H9 (cell line): ENCODE results near the gene CCNYL1. TPM values are rescaled to one million over a fixed set of nuclear protein-coding genes. Genes with fewer than 3 reads are reported as not detected.
A peak's percentile ranks its signal among the peaks of the same experiment; 100 is the strongest.

Source experiments
- DNase-seq: peaks from one replicate; pipeline ENCODE4 v3.0.0-alpha.2; 2017
- H2AFZ ChIP-seq: one replicate; pipeline ENCODE4 v1.6.1; 2013; ENCODE audit warnings: mild to moderate bottlenecking, low read length, control low read depth, moderate library complexity
- H2AK5ac ChIP-seq: 2 replicates; pipeline ENCODE4 v1.6.1; 2013; ENCODE audit warnings: low read length, control low read depth, mixed read lengths; ENCODE audit not compliant: insufficient read length
- H2BK120ac ChIP-seq: one replicate; pipeline ENCODE4 v1.6.1; 2013; ENCODE audit warnings: low read depth, mild to moderate bottlenecking, low read length, control low read depth, inconsistent platforms; ENCODE audit not compliant: poor library complexity, severe bottlenecking
- H2BK12ac ChIP-seq: 2 replicates; pipeline ENCODE4 v1.6.1; 2013; ENCODE audit warnings: low read length, control low read depth, mixed read lengths, low read depth; ENCODE audit not compliant: insufficient read length
- H2BK15ac ChIP-seq: 2 replicates; pipeline ENCODE4 v1.6.1; 2013; ENCODE audit warnings: low read depth, low read length, control low read depth
- H2BK20ac ChIP-seq: one replicate; pipeline ENCODE4 v1.6.1; 2013; ENCODE audit warnings: low read depth, mild to moderate bottlenecking, low read length, control low read depth, inconsistent platforms; ENCODE audit not compliant: poor library complexity, severe bottlenecking
- H2BK5ac ChIP-seq: 2 replicates; pipeline ENCODE4 v1.6.1; 2013; ENCODE audit warnings: low read length, control low read depth, mixed read lengths; ENCODE audit not compliant: insufficient read length
- H3K14ac ChIP-seq: 2 replicates; pipeline ENCODE4 v1.6.1; 2013; ENCODE audit warnings: low read length, control low read depth; ENCODE audit not compliant: insufficient read depth
- H3K18ac ChIP-seq: 2 replicates; pipeline ENCODE4 v1.6.1; 2013; ENCODE audit warnings: low read depth, mild to moderate bottlenecking, mixed read lengths, low read length, control low read depth; ENCODE audit not compliant: insufficient read length
- H3K23ac ChIP-seq: 2 replicates; pipeline ENCODE4 v1.6.1; 2013; ENCODE audit warnings: low read length, control low read depth, mixed read lengths, low read depth; ENCODE audit not compliant: insufficient read length
- H3K23me2 ChIP-seq: 2 replicates; pipeline ENCODE4 v1.6.1; 2013; ENCODE audit warnings: low read depth, mild to moderate bottlenecking, mixed read lengths, low read length, control low read depth; ENCODE audit not compliant: insufficient read length, poor library complexity, severe bottlenecking
- H3K27ac ChIP-seq: 2 replicates; pipeline ENCODE4 v1.5.1; 2013; ENCODE audit warnings: low read length, control low read depth, mixed read lengths, low read depth; ENCODE audit not compliant: insufficient read length
- H3K27me3 ChIP-seq: 2 replicates; pipeline ENCODE4 v1.6.1; 2013; ENCODE audit warnings: low read length, control low read depth, inconsistent platforms; ENCODE audit not compliant: insufficient read depth
- H3K4ac ChIP-seq: 2 replicates; pipeline ENCODE4 v1.6.1; 2013; ENCODE audit warnings: low read depth, mild to moderate bottlenecking, control low read depth, inconsistent platforms, low read length, moderate library complexity
- H3K4me1 ChIP-seq: 2 replicates; pipeline ENCODE4 v1.6.1; 2013; ENCODE audit warnings: low read length, control low read depth, inconsistent platforms; ENCODE audit not compliant: insufficient read depth
- H3K4me2 ChIP-seq: 2 replicates; pipeline ENCODE4 v1.6.1; 2013; ENCODE audit warnings: low read length, control low read depth, mixed read lengths; ENCODE audit not compliant: insufficient read length, insufficient read depth
- H3K56ac ChIP-seq: 2 replicates; pipeline ENCODE4 v1.6.1; 2013; ENCODE audit warnings: low read depth, mild to moderate bottlenecking, mixed read lengths, low read length, control low read depth; ENCODE audit not compliant: insufficient read length
- H3K79me1 ChIP-seq: 2 replicates; pipeline ENCODE4 v1.6.1; 2013; ENCODE audit warnings: low read depth, mild to moderate bottlenecking, moderate library complexity, low read length, control low read depth, inconsistent platforms; ENCODE audit not compliant: insufficient read depth, poor library complexity, severe bottlenecking
- H3K79me2 ChIP-seq: 2 replicates; pipeline ENCODE4 v1.6.1; 2013; ENCODE audit warnings: low read length, control low read depth, inconsistent platforms; ENCODE audit not compliant: insufficient read depth
- H3K9ac ChIP-seq: 2 replicates; pipeline ENCODE4 v1.6.1; 2013; ENCODE audit warnings: low read length, control low read depth, mixed read lengths; ENCODE audit not compliant: insufficient read length; ENCODE audit errors: extremely low read depth
- H3K9me3 ChIP-seq: one replicate; pipeline ENCODE4 v1.6.1; 2013; ENCODE audit warnings: low read depth, low read length, inconsistent platforms; ENCODE audit not compliant: control insufficient read depth
- H3T11ph ChIP-seq: one replicate; pipeline ENCODE4 v1.6.1; 2013; ENCODE audit warnings: mild to moderate bottlenecking, low read length, control low read depth, inconsistent platforms
- H4K20me1 ChIP-seq: one replicate; pipeline ENCODE4 v1.6.1; 2013; ENCODE audit not compliant: control insufficient read depth, insufficient read length, insufficient read depth
- H4K5ac ChIP-seq: 2 replicates; pipeline ENCODE4 v1.6.1; 2013; ENCODE audit warnings: low read depth, mild to moderate bottlenecking, mixed read lengths, low read length, control low read depth; ENCODE audit not compliant: insufficient read length
- H4K8ac ChIP-seq: replicated peaks from 2 replicates; pipeline ENCODE4 v1.6.1; 2013; ENCODE audit warnings: low read length, control low read depth, mixed read lengths, low read depth; ENCODE audit not compliant: insufficient read length
- H4K91ac ChIP-seq: 2 replicates; pipeline ENCODE4 v1.6.1; 2013; ENCODE audit warnings: low read depth, mild to moderate bottlenecking, moderate library complexity, mixed read lengths, low read length, control low read depth; ENCODE audit not compliant: insufficient read length
- H3K27ac Mint-ChIP-seq, 3 experiments: 2 replicates in 2 of 3; 3 replicates in 1 of 3; pipeline ENCODE4 v1.8.0; 2020 to 2021; ENCODE audit warnings: mixed read lengths in 3 of 3, mild to moderate bottlenecking in 1 of 3, moderate library complexity in 1 of 3
- H3K27me3 Mint-ChIP-seq: 2 replicates; pipeline ENCODE4 v1.8.0; 2021; ENCODE audit warnings: low read depth, mild to moderate bottlenecking, moderate library complexity, mixed read lengths
- H3K36me3 Mint-ChIP-seq, 3 experiments: 2 replicates in 2 of 3; 3 replicates in 1 of 3; pipeline ENCODE4 v1.8.0; 2020 to 2021; ENCODE audit warnings: low read depth in 3 of 3, mixed read lengths in 3 of 3; ENCODE audit not compliant: insufficient read depth in 1 of 3
- H3K4me1 Mint-ChIP-seq, 2 experiments: 2 replicates each; pipeline ENCODE4 v1.8.0; 2020; ENCODE audit warnings: mixed read lengths in 2 of 2
- H3K4me3 Mint-ChIP-seq, 2 experiments: 2 replicates in 1 of 2; 3 replicates in 1 of 2; pipeline ENCODE4 v1.8.0; 2020 to 2021; ENCODE audit warnings: mild to moderate bottlenecking in 2 of 2, mixed read lengths in 2 of 2, moderate library complexity in 1 of 2
- H3K9me3 Mint-ChIP-seq, 2 experiments: 2 replicates in 1 of 2; 3 replicates in 1 of 2; pipeline ENCODE4 v1.8.0; 2020; ENCODE audit warnings: mild to moderate bottlenecking in 2 of 2, mixed read lengths in 2 of 2, moderate library complexity in 1 of 2
- CTCF ChIP-seq: fragments of 200-600 bp; sonication (generic); conservative IDR thresholded peaks from 3 replicates; pipeline ENCODE4 v1.8.0; 2021; ENCODE audit warnings: antibody characterized with exemption, mild to moderate bottlenecking
- WGBS: extraction: QIAGEN DNeasy Blood & Tissue Kit; methylation state at CpG from one replicate; pipeline ENCODE4 v1.1.7; 2013; ENCODE audit warnings: missing lambda C conversion rate, low lambda C conversion rate, mixed read lengths; ENCODE audit not compliant: insufficient read length; ENCODE audit errors: extremely low coverage; 5-methylcytosine and 5-hydroxymethylcytosine counted together
- total RNA-seq: library from RNA; stranded (reverse); gene quantifications from 2 replicates; pipeline ENCODE4 v1.2.1, GENCODE V29; 2021

CCNYL1 gene
- total RNA-seq, 1 experiment from 2014 or later: 27.0 TPM

- H2AFZ ChIP-seq: no peak overlapping the region
- H3K79me2 ChIP-seq: peaks cover 41% of the 10 kb centered on the region; the same call in 1 of the 2 replicates
- H3K18ac ChIP-seq: peak overlapping the region; percentile 56
- peak overlapping the region; percentile 79 for H3K27ac ChIP-seq
- H4K91ac ChIP-seq: no peak overlapping the region
- peak overlapping the region; percentile 14 for H3K14ac ChIP-seq
- no peak overlapping the region for H2BK120ac ChIP-seq
- peaks cover 35% of the 10 kb centered on the region for H3K23me2 ChIP-seq
- no peak overlapping the region for H2BK15ac ChIP-seq
- no peaks in the 10 kb centered on the region for H3K27me3 Mint-ChIP-seq
- no peak overlapping the region for H4K5ac ChIP-seq
- no peaks in the 10 kb centered on the region for H3K9me3 ChIP-seq
- H3K79me1 ChIP-seq: no peaks in the 10 kb centered on the region
- peaks cover 58 to 75% of the 10 kb centered on the region in 2 experiments for H3K4me1 Mint-ChIP-seq
- H4K20me1 ChIP-seq: peaks cover 8% of the 10 kb centered on the region
- no peaks in the 10 kb centered on the region; a peak in 1 of 5 replicates for H3K9me3 Mint-ChIP-seq
- no peak overlapping the region for H3T11ph ChIP-seq
- no peak overlapping the region for H2BK20ac ChIP-seq
- H2AK5ac ChIP-seq: no peak overlapping the region
- peak overlapping the region; percentile 90 for H3K4me2 ChIP-seq
- no peak overlapping the region for H3K4ac ChIP-seq
- H3K23ac ChIP-seq: no peak overlapping the region
- no peak overlapping the region for H2BK5ac ChIP-seq
- peak overlapping the region; percentile 96 to 97 for H3K4me3 Mint-ChIP-seq
- no peak overlapping the region for H3K9ac ChIP-seq
- peak; percentile 31; the same call in 2 of the 3 replicates for TF ChIP-seq CTCF
- no peak overlapping the region for H2BK12ac ChIP-seq
- H3K36me3 Mint-ChIP-seq: peaks cover 26 to 64% (median 61%) of the 10 kb centered on the region in 3 experiments
- WGBS: no CpG with 5 or more reads among the region's 65 CpGs
- H3K4me1 ChIP-seq: peaks cover 18% of the 10 kb centered on the region
- H3K56ac ChIP-seq: no peak overlapping the region
- peak; percentile 80 for DNase-seq
- peak overlapping the region; percentile 90 to 97 (median 96); a peak in 6 of 7 replicates for H3K27ac Mint-ChIP-seq
- no peak overlapping the region for H4K8ac ChIP-seq
- no peaks in the 10 kb centered on the region for H3K27me3 ChIP-seq
Measured at GRCh38 chr2:207766697-207767460, 55.4 kb downstream of the CCNYL1 start.
